Duodenal mucosa (tissue), 2 donors: Measurements from ENCODE around the gene CHADL.

Experiments
- H3K27ac ChIP-seq: one replicate; pipeline ENCODE4 v1.7.0; 2013; ENCODE audit warnings: low read depth, low read length
- H3K27me3 ChIP-seq, 2 donors: one replicate each; pipeline ENCODE4 v1.7.0; 2013; ENCODE audit warnings: low read length in 2 of 2, control low read depth in 1 of 2; ENCODE audit not compliant: insufficient read depth in 2 of 2, control insufficient read depth in 1 of 2
- H3K36me3 ChIP-seq, 2 donors: one replicate each; pipeline ENCODE4 v1.7.0; 2013; ENCODE audit warnings: low read length in 2 of 2, control low read depth in 1 of 2; ENCODE audit not compliant: insufficient read depth in 2 of 2, control insufficient read depth in 1 of 2
- H3K4me1 ChIP-seq, 2 donors: one replicate each; pipeline ENCODE4 v1.7.0; 2013; ENCODE audit warnings: low read length in 2 of 2, control low read depth in 1 of 2; ENCODE audit not compliant: insufficient read depth in 2 of 2, control insufficient read depth in 1 of 2
- H3K4me3 ChIP-seq, 2 donors: one replicate each; pipeline ENCODE4 v1.7.0; 2013; ENCODE audit warnings: low read length in 2 of 2, low read depth in 1 of 2
- H3K9ac ChIP-seq, 2 donors: one replicate each; pipeline ENCODE4 v1.7.0; 2013; ENCODE audit warnings: low read length in 2 of 2, low read depth in 1 of 2
- H3K9me3 ChIP-seq, 2 donors: one replicate each; pipeline ENCODE4 v1.7.0; 2013; ENCODE audit warnings: low read length in 2 of 2, control low read depth in 1 of 2; ENCODE audit not compliant: control insufficient read depth in 1 of 2

Gene CHADL

DNA sequence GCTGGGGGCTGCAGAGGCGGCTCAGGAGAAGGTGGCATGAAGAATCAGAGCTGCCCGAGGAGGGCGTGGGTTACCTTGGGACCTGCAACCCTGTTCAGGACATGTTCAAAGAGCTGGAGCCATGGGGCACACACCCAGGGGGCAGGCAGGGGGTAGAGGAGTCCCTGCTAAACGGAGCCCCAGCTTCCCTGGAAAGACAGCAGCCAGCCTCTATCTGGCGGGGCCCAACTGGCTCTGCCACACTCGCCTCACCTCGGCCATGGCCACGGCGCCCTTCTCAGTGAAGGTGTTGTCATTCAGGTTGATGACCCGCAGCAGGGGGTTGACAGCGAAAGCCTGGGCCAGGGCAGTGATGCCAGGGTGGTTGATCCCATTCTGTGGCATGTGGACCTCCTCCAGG is 17.0 kb upstream of the CHADL start:
- H3K4me3 ChIP-seq: no peak overlapping the region
- peaks cover 38 to 86% of the 10 kb centered on the region in 2 donors for H3K36me3 ChIP-seq
- H3K9ac ChIP-seq: no peak overlapping the region
- no peak overlapping the region for H3K27ac ChIP-seq
- H3K9me3 ChIP-seq: no peaks in the 10 kb centered on the region
- H3K4me1 ChIP-seq: no peaks in the 10 kb centered on the region
- H3K27me3 ChIP-seq: no peaks in the 10 kb centered on the region

DNA sequence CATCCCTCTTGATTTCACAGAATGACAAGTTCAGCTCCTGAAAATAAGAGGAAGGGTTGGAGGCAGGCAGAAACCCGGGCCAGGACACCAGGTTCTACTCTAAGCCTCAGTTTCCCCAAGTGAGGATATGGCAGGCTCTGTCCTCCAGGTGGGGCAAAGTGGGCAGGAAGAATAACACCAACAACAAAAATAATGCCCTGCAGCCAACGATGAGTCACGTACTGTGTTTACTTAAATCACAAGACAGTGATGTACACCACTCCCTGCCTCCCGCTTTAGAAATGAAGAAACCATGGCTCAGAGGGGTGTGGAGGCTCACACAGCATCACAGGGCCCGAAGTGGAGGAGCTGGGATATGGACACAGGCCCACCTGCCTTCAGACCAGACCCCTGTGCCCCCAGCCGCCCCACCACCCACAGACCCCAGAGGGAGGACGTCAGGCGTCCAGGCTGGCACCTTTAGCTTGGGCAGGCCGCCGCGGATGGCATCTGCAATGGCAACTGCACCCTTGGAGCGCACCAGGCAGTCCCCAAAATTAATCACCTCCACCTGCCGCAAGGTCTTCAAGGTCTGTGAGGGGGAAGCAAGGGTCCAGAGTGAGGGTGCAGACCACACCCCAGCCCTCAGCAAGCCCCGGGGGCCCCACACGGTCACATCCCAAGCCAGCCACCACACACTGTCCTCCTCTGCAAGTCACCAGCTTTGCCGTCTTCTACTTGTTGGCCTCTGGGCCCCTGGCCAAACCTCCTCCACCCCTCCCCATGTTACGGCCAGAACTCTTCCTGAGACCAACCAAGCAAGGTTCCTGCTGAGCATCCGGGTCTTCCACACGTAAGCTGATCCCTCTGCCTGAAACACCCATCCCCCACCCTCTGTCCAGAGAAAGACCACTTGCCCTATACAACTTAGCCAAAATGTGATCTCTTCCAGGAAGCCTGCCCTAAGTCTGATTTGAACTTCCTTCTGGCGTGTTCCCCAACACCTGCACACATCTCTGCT is 15.8 kb upstream of the CHADL start:
- Histone ChIP-seq H3K4me3 (no peak overlapping the region), H3K9me3 (no peaks in the 10 kb centered on the region), H3K27ac (no peak overlapping the region), H3K9ac (no peak overlapping the region), H3K4me1 (no peaks in the 10 kb centered on the region), H3K27me3 (no peaks in the 10 kb centered on the region), H3K36me3 (peaks cover 37 to 85% of the 10 kb centered on the region in 2 donors)

DNA sequence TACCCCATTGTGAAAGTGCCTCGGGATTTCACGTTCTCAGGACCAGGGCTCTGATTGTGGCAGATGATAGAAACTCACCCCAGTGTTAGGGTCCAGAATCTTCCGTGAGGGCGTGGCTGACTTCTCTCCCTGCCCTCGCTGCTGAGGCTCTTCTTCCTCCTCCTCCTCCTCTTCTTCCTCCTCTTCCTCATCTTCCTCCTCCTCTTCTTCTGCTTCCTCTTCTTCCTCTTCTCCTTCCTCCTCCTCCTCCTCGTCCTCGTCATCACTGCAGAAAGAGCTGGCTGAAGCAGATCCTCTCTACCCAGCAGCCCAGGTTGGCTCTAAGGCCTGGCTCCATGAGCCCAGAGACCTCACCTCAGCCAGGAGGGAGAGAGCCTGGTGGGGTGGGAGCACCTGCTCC is 13.5 kb upstream of the CHADL start:
- Histone ChIP-seq H3K36me3 (peaks cover 51 to 93% of the 10 kb centered on the region in 2 donors), H3K4me1 (no peaks in the 10 kb centered on the region), H3K9ac (no peak overlapping the region), H3K9me3 (no peaks in the 10 kb centered on the region), H3K4me3 (no peak overlapping the region), H3K27ac (no peak overlapping the region), H3K27me3 (no peaks in the 10 kb centered on the region)

DNA sequence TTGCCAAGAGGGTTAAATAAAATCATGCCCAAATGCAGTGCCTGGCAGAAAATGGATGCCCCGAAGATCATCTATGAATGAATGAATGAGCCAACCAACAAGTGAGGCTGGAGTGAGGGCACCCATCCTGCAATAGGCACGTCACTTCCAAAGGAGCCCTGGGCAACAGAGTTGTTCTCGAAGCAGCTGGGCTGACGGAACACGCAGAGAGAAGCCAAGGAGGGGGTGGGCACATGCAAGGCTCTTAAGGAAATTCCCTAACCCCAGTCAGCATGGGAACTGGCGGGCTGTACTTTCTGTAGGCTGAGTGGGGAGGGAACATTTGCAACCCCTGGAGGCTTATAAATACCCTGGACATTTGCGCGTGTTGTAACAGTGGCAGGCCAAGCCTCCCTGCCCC is 11.6 kb upstream of the CHADL start:
- no peaks in the 10 kb centered on the region for H3K27me3 ChIP-seq
- H3K9ac ChIP-seq: no peak overlapping the region
- no peaks in the 10 kb centered on the region for H3K9me3 ChIP-seq
- H3K36me3 ChIP-seq: peaks cover 56 to 96% of the 10 kb centered on the region in 2 donors
- H3K4me1 ChIP-seq: no peaks in the 10 kb centered on the region
- H3K27ac ChIP-seq: no peak overlapping the region
- no peak overlapping the region for H3K4me3 ChIP-seq

DNA sequence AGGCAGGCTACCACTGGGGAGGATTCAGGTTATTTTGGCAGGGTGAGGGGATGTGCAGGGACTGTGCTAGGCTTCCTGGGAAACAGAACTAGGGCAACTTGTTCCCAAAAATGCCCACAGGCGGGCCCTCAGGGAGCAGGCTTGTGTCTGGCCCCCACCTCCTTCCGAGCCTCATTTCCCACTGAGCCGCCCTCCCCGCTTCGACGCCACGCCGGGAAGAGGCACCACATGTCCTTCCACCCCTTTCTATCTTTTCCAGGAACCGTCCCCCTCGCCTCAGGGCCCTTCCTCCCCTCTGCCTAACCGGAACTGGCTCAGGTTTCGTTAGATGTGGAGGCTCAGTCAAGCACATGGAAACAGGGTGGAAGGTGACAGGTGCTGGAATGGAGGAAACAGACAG is 9.4 kb upstream of the CHADL start:
- peaks cover 49 to 94% of the 10 kb centered on the region in 2 donors for H3K36me3 ChIP-seq
- H3K9me3 ChIP-seq: no peaks in the 10 kb centered on the region
- no peak overlapping the region for H3K9ac ChIP-seq
- no peaks in the 10 kb centered on the region for H3K4me1 ChIP-seq
- no peak overlapping the region for H3K27ac ChIP-seq
- no peak overlapping the region for H3K4me3 ChIP-seq
- no peaks in the 10 kb centered on the region for H3K27me3 ChIP-seq

DNA sequence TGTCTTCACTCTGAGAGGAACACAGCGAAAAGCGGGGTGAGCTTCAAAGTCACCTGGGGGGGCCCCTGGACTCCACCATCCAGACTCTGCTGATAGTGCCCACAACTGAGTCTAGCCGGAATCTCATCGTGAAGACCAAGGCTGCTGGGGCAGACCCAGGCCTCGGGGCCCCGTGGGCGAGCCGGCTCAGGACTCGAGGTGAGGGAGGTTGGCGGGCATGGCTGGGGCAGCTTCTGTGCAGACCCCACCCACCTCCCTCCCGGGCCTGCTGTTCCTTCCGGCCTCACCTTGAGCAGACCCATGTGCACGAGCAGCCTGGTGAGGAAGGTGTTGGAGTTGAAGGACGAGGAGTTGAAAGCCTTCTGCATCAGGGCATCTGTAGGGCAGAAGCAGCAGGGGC is 8.7 kb upstream of the CHADL start:
- H3K27me3 ChIP-seq: no peaks in the 10 kb centered on the region
- no peaks in the 10 kb centered on the region for H3K4me1 ChIP-seq
- H3K9me3 ChIP-seq: no peaks in the 10 kb centered on the region
- peaks cover 49 to 91% of the 10 kb centered on the region in 2 donors for H3K36me3 ChIP-seq
- no peak overlapping the region for H3K9ac ChIP-seq
- no peak overlapping the region for H3K27ac ChIP-seq
- no peak overlapping the region for H3K4me3 ChIP-seq

DNA sequence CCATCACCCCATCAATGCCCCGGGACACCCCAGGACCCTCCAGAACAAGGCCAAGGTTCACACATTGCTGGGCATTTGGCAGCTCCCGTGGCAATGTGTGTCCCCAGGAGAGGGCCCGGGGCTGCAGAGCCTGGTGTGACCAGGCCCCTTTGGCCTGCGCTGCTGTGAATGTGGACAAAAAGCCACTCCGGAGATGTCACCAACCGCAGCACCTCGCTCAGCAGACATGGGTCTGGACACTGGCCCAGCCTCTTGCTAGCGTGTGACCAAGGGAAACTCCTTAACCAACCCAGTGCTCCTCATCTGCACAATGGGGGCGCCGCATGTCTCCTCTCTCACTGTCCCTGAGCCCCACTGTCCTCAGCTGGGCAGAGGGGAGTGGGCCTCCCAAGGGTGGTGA is 8.0 kb upstream of the CHADL start:
- Histone ChIP-seq H3K4me3 (no peak overlapping the region), H3K9me3 (no peaks in the 10 kb centered on the region), H3K36me3 (peaks cover 44 to 84% of the 10 kb centered on the region in 2 donors), H3K4me1 (no peaks in the 10 kb centered on the region), H3K9ac (no peak overlapping the region), H3K27ac (no peak overlapping the region), H3K27me3 (no peaks in the 10 kb centered on the region)

DNA sequence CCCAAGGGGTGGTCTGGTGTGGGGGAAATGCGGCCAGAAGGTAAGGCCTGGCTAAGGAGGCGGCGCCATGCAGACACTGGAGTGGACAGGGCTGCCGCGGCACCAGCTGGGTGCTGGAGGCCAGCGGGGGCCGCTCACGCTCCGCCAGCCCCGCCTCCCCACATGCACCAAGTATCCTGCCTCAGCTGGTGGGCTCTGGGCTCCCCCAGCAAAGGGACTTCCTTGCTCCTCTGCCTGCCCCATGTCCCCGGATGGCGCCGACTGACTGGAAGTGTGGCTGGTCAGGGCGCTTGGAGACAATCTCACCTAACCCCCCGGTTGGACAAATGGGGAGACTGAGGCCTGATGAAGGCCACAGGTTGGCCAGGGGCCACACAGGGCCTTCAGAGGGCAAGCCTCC is 7.6 kb upstream of the CHADL start:
- H3K36me3 ChIP-seq: peaks cover 41 to 80% of the 10 kb centered on the region in 2 donors
- H3K27ac ChIP-seq: no peak overlapping the region
- H3K27me3 ChIP-seq: no peaks in the 10 kb centered on the region
- no peaks in the 10 kb centered on the region for H3K9me3 ChIP-seq
- H3K4me3 ChIP-seq: no peak overlapping the region
- no peak overlapping the region for H3K9ac ChIP-seq
- no peaks in the 10 kb centered on the region for H3K4me1 ChIP-seq

GRCh38 chr22:41247703-41248102 is 7.0 kb upstream of the CHADL start:
- Histone ChIP-seq H3K27ac (no peak overlapping the region), H3K4me1 (no peaks in the 10 kb centered on the region), H3K9ac (no peak overlapping the region), H3K9me3 (no peaks in the 10 kb centered on the region), H3K27me3 (no peaks in the 10 kb centered on the region), H3K4me3 (no peak overlapping the region), H3K36me3 (peaks cover 36 to 73% of the 10 kb centered on the region in 2 donors)

GRCh38 chr22:41245917-41246499 is 5.3 kb upstream of the CHADL start:
- peaks cover 24 to 57% of the 10 kb centered on the region in 2 donors for H3K36me3 ChIP-seq
- no peak overlapping the region for H3K27ac ChIP-seq
- H3K27me3 ChIP-seq: no peaks in the 10 kb centered on the region
- no peaks in the 10 kb centered on the region for H3K9me3 ChIP-seq
- H3K4me3 ChIP-seq: no peak overlapping the region
- H3K9ac ChIP-seq: no peak overlapping the region
- no peaks in the 10 kb centered on the region for H3K4me1 ChIP-seq
